Erythroblast (primary cell): ENCODE measurements around the gene EYA2.

Source experiments
- GATA1 ChIP-seq: IDR thresholded peaks from 2 replicates; pipeline ENCODE4 v1.6.1; 2011; ENCODE audit warnings: low read depth, mild to moderate bottlenecking, control low read depth, low read length, moderate library complexity
- POLR2A ChIP-seq: IDR thresholded peaks from 2 replicates; pipeline ENCODE4 v1.6.1; 2011; ENCODE audit warnings: mild to moderate bottlenecking, low read length

- TF ChIP-seq POLR2A: no peak
- TF ChIP-seq GATA1: no peak
Observed at GRCh38 chr20:46960536-46960935, 65.9 kb downstream of the EYA2 start.
